ENCODE measurements around the gene SRL. TPM values are rescaled to one million over a fixed set of nuclear protein-coding genes. Genes with fewer than 3 reads are reported as not detected.
A peak's percentile ranks its signal among the peaks of the same experiment; 100 is the strongest.

The SRL gene
- total and polyA plus RNA-seq, 2 experiments from 2014 or later: 1.1 TPM; not detected in 1

DNA sequence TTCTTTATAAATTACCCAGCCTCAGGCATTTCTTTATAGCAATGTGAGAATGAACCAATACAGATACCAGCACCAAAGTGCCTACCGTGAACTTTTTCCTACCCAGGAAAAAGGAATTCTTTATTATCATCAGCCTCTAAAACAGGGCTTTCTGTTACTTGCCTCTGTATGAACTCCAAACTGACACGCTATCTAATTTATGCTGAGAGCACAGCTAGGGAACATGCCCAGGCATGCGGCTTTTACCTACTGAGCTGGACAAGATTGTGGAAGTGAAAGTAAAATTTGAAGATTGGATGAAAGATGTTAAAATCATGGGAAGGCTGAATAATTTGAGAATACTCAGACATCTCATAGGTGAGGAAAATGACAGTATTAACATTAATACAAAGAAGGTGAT lies 101.2 kb downstream of the SRL start:
- peaks cover 3% of the 10 kb centered on the region for H3K4me1 ChIP-seq (ENCODE audit: insufficient read depth)
- no peak overlapping the region for H2AFZ ChIP-seq
- DNase-seq (ENCODE audit: low spot score): no peak
- WGBS (ENCODE audit: low lambda C conversion rate, missing lambda C conversion rate): 76% methylated on average over 3 of the region's 3 CpGs
- no peaks in the 10 kb centered on the region for H3K79me2 ChIP-seq
- H3K9me2 ChIP-seq (replicated peaks; ENCODE audit: insufficient read depth): no peaks in the 10 kb centered on the region
- H3K27ac ChIP-seq: peak overlapping the region; percentile 63
- H3K9me3 ChIP-seq (ENCODE audit: low read depth): no peaks in the 10 kb centered on the region
- TF ChIP-seq EZH2 (IDR thresholded peaks at IDR 0.05; ENCODE audit: borderline replicate concordance) (no peak), EZH2phosphoT487 (IDR thresholded peaks at IDR 0.05; ENCODE audit: low read depth, severe bottlenecking, unreplicated experiment) (no peak)
- TF ChIP-seq, protein P1, sequence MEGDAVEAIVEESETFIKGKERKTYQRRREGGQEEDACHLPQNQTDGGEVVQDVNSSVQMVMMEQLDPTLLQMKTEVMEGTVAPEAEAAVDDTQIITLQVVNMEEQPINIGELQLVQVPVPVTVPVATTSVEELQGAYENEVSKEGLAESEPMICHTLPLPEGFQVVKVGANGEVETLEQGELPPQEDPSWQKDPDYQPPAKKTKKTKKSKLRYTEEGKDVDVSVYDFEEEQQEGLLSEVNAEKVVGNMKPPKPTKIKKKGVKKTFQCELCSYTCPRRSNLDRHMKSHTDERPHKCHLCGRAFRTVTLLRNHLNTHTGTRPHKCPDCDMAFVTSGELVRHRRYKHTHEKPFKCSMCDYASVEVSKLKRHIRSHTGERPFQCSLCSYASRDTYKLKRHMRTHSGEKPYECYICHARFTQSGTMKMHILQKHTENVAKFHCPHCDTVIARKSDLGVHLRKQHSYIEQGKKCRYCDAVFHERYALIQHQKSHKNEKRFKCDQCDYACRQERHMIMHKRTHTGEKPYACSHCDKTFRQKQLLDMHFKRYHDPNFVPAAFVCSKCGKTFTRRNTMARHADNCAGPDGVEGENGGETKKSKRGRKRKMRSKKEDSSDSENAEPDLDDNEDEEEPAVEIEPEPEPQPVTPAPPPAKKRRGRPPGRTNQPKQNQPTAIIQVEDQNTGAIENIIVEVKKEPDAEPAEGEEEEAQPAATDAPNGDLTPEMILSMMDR (IDR thresholded peaks at IDR 0.05; ENCODE audit: poor library complexity): no peak
- H3K4me2 ChIP-seq: no peak overlapping the region
- no peaks in the 10 kb centered on the region for H3K27me3 ChIP-seq
- no peaks in the 10 kb centered on the region for H4K20me1 ChIP-seq (ENCODE audit: insufficient read depth, poor library complexity, severe bottlenecking)
- H3K4me3 ChIP-seq: no peak overlapping the region
- H3K36me3 ChIP-seq (replicated peaks; ENCODE audit: insufficient read depth, low read depth): no peaks in the 10 kb centered on the region

DNA sequence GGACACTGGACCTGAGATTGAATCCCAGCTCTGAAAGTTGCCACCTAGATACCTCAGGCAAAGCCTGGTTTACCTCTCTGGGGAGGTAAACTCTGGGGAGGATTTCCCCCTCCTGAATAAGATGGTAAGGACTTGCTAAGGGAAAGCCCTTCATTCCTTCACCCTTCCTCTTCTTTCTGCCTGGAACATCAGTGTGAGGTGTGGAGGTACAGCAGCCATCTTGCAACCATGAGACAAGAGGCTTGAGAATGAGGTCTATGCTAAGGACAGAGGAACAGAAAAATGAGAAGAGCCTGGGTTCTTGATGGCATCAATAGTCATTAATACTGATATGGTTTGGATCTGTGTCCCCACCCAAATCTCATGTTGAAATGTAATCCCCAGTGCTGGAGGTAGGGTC lies 101.9 kb downstream of the SRL start:
- Histone ChIP-seq H3K4me2 (no peak overlapping the region), H2AFZ (no peak overlapping the region), H3K4me3 (no peak overlapping the region), H3K9me3 (ENCODE audit: low read depth) (no peaks in the 10 kb centered on the region), H3K27ac (peak overlapping the region; percentile 63), H3K4me1 (ENCODE audit: insufficient read depth) (peaks cover 3% of the 10 kb centered on the region), H3K79me2 (no peaks in the 10 kb centered on the region), H3K27me3 (no peaks in the 10 kb centered on the region), H3K9me2 (replicated peaks; ENCODE audit: insufficient read depth) (no peaks in the 10 kb centered on the region), H4K20me1 (ENCODE audit: insufficient read depth, poor library complexity, severe bottlenecking) (no peaks in the 10 kb centered on the region), H3K36me3 (replicated peaks; ENCODE audit: insufficient read depth, low read depth) (no peaks in the 10 kb centered on the region)
- DNase-seq (ENCODE audit: low spot score): no peak
- TF ChIP-seq, protein P1 (IDR thresholded peaks at IDR 0.05; ENCODE audit: poor library complexity): no peak
- no peak for TF ChIP-seq EZH2 (IDR thresholded peaks at IDR 0.05; ENCODE audit: borderline replicate concordance)
- TF ChIP-seq EZH2phosphoT487 (IDR thresholded peaks at IDR 0.05; ENCODE audit: low read depth, severe bottlenecking, unreplicated experiment): no peak

Other genes with a start within 250 kb of the SRL start
- gene ADCY9, start 125.6 kb downstream of the SRL start, total RNA-seq: 12.4 and 15.9 TPM in 2 replicates
- gene ADCY9, start 125.6 kb downstream of the SRL start, polyA plus RNA-seq: 7.6 and 12.0 TPM in 2 replicates
- 6.1 and 11.4 TPM in 2 replicates for gene TFAP4, start 30.9 kb upstream of the SRL start, total RNA-seq
- gene TFAP4, start 30.9 kb upstream of the SRL start, polyA plus RNA-seq: 3.1 and 4.2 TPM in 2 replicates
- 3.6 TPM in 2 replicates for gene GLIS2, start 74.0 kb upstream of the SRL start, total RNA-seq
- 11.3 and 12.2 TPM in 2 replicates for gene GLIS2, start 74.0 kb upstream of the SRL start, polyA plus RNA-seq
- 33.0 and 35.0 TPM in 2 replicates for gene PAM16, start 109.2 kb upstream of the SRL start, total RNA-seq
- 57.7 and 70.4 TPM in 2 replicates for gene PAM16, start 109.2 kb upstream of the SRL start, polyA plus RNA-seq
- gene VASN, start 129.8 kb upstream of the SRL start, total RNA-seq: 10.0 and 12.1 TPM in 2 replicates
- 55.9 and 64.2 TPM in 2 replicates for gene VASN, start 129.8 kb upstream of the SRL start, polyA plus RNA-seq
- gene CORO7, start 174.5 kb upstream of the SRL start, total RNA-seq: 13.9 and 18.2 TPM in 2 replicates
- gene CORO7, start 174.5 kb upstream of the SRL start, polyA plus RNA-seq: 33.3 and 34.4 TPM in 2 replicates
- 55.3 and 59.2 TPM in 2 replicates for gene DNAJA3, start 183.8 kb upstream of the SRL start, total RNA-seq
- gene DNAJA3, start 183.8 kb upstream of the SRL start, polyA plus RNA-seq: 51.2 and 58.8 TPM in 2 replicates
- 42.7 and 47.6 TPM in 2 replicates for gene NMRAL1, start 232.5 kb upstream of the SRL start, total RNA-seq
- 47.5 and 49.5 TPM in 2 replicates for gene NMRAL1, start 232.5 kb upstream of the SRL start, polyA plus RNA-seq
- 57.7 and 68.8 TPM in 2 replicates for gene HMOX2, start 234.3 kb upstream of the SRL start, total RNA-seq
- 108 TPM in 2 replicates for gene HMOX2, start 234.3 kb upstream of the SRL start, polyA plus RNA-seq

Data from hepatocyte (in vitro differentiated cells).